GM19193 (cell line): ENCODE data around the gene ALCAM.

Source experiments
- POLR2A ChIP-seq: IDR thresholded peaks from 4 replicates; pipeline ENCODE4 v1.6.1; 2011; ENCODE audit not compliant: insufficient read depth, insufficient read length; ENCODE audit errors: extremely low read depth

ALCAM gene

GRCh38 chr3:105470851-105471250 lies 104.1 kb downstream of the ALCAM start:
- no peak for TF ChIP-seq POLR2A

GRCh38 chr3:105473521-105474223 lies 107.0 kb downstream of the ALCAM start:
- no peak for TF ChIP-seq POLR2A

GRCh38 chr3:105480768-105481167 lies 114.1 kb downstream of the ALCAM start:
- no peak for TF ChIP-seq POLR2A

- no peak for TF ChIP-seq POLR2A
Measured at GRCh38 chr3:105483476-105483875, 116.8 kb downstream of the ALCAM start.

- TF ChIP-seq POLR2A = no peak
Measured at GRCh38 chr3:105490045-105490444, 123.3 kb downstream of the ALCAM start.

- TF ChIP-seq POLR2A = no peak
Measured at GRCh38 chr3:105493305-105493892, 126.7 kb downstream of the ALCAM start.

GRCh38 chr3:105495021-105495420 lies 128.3 kb downstream of the ALCAM start:
- no peak for TF ChIP-seq POLR2A

- no peak for TF ChIP-seq POLR2A
Measured at GRCh38 chr3:105496343-105496742, 129.6 kb downstream of the ALCAM start.

- no peak for TF ChIP-seq POLR2A
Measured at GRCh38 chr3:105497386-105497785, 130.7 kb downstream of the ALCAM start.

- no peak for TF ChIP-seq POLR2A
Measured at GRCh38 chr3:105499961-105500360, 133.3 kb downstream of the ALCAM start.

GRCh38 chr3:105502333-105502732 lies 135.6 kb downstream of the ALCAM start:
- TF ChIP-seq POLR2A = no peak

- no peak for TF ChIP-seq POLR2A
Measured at GRCh38 chr3:105503191-105503593, 136.5 kb downstream of the ALCAM start.

- TF ChIP-seq POLR2A = no peak
Measured at GRCh38 chr3:105504440-105504951, 137.8 kb downstream of the ALCAM start.

GRCh38 chr3:105505170-105505569 lies 138.5 kb downstream of the ALCAM start:
- no peak for TF ChIP-seq POLR2A

GRCh38 chr3:105511031-105511430 lies 144.3 kb downstream of the ALCAM start:
- no peak for TF ChIP-seq POLR2A

- no peak for TF ChIP-seq POLR2A
Measured at GRCh38 chr3:105512061-105512460, 145.4 kb downstream of the ALCAM start.
